Activated naive CD8-positive, alpha-beta T cell treated with anti-CD3 and anti-CD28 coated beads, Interleukin-2, amount 50 U/mL, for 16 hours (primary cell): ENCODE data around the gene EPS8L1.
"Not testable (repeated sequence)": the region's sequence is repeated elsewhere in the genome, so short reads cannot be mapped to it uniquely, and the experiment has no call there.

Experiments
- DNase-seq: peaks from one replicate; pipeline ENCODE4 v3.0.0-alpha.2; 2020; ENCODE audit warnings: low read depth, low spot score

EPS8L1 gene

DNA sequence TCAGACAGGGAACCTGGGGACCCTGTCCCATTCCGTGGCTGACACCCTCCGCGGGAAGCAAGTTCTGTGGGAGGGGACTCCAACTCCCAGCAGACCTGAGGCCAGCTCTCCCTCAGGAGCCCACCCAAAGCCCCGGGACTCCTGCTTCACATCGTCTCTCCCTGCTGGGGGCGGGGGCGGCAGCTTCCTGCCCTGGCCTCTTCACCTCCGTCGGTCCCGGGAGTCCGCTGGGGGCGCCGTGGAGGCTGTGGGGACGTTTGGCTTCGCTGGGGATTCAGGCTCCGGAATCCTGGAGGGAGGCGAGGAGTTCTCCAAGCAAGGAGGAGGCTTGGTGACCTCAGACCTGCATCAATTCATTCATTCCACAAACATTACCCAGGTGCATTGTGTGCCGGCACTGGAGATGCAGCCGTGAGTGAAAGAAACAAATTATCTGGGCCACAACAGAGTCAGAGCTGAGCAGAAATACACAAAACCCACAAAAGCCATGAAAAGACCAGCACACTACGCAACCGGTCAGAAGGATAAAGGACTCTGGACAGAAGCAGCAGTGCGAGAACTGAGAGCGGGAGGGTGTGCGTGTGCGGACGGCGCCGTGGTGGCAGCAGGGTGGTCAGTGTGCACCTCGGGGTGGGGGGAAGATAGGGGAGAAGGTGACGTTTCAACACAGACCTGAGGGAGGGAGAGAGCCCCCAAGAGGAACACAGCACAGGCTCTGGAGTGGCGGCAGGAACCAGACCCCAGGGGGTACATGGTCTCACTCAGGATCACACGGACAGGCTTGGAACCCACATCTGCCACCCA is 19.0 kb downstream of the EPS8L1 start:
- DNase-seq, result no peak

DNA sequence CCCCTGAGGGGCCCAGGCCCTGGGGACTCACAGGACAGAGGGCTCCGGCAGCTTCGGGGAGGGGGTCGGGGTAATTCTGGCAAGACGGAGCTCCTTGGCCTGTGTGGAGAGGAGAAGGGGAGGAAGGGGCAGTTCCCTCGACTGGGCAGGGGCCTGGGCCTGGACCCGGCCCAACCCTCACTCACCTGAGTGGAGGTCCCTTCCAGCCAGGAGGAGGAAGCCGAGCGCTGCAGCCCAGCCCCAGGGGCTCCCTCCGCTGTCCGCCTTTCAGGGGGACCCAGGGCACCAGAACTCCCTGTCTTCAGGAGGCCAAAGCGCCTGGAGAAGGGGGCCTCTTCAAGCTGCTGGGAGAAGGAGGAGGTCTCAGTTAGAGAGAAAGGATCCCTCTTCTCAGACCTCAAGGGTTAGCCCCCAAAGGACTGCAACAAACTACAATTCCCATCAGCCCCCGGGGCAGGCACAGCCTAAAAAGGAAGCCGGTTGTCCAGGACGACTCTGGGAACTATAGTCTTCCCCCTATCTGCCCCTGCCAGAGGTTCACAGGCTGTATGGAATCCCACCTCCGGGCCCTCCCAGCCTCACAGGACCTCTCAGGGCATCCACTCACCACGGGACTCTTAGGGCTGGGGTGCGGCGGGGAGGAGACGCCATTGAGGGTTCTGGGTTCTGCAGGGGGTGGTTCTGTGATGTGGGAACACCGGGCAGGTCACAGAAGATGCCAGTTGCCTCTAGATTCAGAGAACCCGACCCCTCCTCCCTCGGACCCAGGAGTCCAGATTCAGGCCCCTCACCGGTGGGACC is 19.8 kb downstream of the EPS8L1 start:
- DNase-seq, result no peak

DNA sequence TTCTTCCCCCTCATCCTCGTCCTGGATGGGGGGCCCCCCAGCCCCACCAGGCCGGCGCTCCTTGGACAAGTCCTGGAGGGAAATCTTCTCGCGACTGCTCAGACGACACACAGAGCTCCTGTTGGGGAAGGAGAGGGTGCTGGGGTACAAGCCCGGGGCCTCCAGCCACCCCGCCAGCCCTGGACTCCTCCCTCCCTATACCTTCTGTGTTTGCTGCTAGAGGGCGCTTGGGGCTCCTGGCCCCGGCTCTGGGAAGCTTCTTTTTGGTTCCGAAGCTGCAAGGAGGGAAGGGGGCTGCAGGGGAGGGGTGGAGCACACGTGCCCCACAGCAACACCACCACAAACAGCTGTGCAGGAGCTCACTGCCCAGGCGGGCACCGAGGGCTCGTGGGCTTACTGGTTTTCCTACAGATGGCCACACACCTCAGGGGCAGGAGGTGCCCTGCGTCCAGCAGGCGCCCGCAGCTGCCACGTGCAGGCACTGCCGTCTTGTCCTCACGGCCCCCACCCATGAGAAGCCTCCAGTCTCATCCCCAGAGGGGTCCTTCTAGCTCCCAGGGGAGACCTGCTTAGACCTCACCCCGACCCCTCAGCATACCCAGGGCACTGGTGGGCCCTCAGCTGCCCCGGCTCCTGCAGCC is 20.5 kb downstream of the EPS8L1 start:
- no peak for DNase-seq

DNA sequence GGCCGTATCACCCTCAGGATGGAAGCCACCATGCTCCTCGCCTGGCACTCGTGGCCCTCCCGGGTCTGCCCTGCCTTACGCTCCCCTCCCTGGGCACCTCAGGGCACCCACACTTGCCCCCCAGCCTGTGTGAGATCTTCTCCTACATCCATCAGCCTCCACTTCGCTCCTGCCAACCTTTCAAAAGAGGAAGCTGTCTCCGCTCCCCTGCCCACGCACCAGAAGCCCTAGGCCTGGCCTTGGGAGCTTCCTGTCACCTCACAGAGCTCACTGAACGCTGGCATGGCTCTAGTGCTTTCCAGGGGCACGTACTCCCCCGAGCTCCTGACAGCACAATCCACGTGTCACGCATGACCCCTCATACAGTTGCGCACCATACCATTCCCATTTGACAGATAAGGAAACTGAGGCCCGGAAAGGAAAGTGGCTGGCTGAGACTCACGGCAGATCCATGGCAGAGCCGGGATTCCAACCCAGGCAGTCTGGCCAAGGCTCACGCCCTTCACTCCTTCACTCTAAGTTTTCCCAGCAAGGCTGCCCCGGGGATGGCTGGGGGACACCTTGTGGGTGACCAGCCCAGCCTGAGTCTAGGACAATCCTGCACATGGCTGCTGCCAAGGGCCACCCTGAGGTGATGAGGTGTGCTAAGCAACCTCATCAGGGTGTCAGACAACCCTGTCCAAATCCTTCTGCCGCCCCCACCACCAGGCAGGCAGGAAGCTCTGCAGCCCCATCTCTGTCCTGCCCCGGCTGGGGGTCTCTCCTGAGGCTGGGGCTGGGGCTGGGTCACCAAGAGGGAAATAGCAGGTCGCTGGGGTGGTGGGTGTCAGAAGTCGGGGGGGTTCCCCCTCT is 22.4 kb downstream of the EPS8L1 start:
- no peak for DNase-seq

DNA sequence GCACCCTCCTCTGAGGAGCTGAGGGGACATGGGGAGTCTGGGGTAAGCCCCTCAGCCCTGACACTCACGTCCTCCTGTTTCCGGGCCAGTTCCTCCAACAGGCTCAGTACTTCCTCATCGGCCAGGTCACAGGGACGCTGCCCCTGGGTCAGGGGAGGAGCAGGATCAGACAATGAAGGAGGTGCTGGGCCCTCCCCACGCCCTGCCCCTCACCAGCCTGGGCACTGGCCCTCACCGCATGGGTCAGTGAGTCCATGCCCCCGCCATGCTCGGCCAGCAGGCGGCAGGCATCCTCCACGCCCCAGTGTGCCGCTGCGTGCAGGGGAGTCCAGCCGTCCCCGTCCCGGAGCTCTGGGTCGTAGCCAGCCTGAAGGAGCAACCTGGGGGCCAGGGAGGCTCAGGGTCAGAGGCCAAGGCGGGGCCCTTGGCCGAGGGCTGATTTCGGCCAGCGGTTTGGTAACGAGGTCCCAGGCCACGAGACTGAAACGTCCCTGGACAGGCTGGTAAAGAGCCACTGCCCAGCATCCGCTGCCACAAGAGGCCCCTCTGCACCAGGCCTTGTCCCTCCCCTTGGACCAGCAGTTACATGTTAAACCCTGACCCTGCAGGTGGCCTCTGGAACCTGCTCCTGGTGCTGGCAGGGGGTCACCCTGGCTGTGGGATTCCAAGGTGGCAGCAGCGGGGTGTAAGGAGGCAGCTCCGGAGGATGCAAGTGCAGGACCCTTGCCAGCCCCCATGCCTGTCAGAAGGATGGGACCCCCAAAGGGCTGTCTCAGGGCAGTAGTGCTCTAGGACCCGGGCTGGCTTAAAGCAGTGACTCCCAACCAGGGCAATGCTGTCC is 23.3 kb downstream of the EPS8L1 start:
- DNase-seq, result no peak

DNA sequence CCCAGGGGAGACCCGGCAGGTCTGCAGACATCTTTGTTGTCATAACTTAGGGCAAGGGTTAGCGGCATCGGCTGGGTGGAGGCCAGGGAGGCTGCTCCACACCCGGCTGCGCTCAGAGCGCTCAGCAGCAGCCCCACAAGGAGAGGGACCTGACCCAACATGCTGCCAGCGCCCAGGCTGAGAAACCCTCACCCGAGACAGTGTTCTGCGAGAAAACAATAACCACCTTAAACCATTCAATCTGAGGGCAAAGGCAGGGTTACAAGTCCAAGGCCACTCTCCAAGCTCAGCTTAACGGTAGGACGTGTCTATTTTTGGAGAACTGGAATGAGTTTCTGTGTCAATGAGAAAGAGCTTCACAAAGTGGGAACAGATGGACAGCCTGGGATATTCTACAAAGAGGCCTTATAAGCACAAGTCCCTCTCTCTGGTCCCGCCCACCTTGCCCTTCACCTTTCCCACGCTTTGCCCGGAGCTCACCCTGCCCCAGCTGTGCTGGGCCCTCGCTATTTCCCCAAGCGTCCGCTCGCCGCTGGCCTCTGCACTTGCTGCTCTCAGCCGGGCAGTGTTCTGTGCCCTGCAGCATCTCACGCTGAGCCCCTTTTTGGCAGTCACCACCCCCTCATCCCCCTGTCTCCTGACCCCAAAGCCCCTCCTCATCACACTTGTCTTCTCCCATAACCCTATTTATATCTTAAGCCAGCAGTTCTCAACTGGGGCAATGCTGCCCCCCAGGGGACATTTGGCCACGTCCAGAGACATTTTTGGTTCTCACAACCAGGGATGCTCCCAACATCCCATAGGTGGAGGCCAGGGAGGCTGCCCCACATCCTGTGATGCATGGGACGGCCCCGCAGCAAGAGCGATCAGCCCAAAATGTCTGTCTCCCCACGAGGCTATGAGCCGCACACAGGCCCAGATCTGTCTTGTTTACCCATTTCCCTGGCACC is 24.2 kb downstream of the EPS8L1 start:
- no peak for DNase-seq

DNA sequence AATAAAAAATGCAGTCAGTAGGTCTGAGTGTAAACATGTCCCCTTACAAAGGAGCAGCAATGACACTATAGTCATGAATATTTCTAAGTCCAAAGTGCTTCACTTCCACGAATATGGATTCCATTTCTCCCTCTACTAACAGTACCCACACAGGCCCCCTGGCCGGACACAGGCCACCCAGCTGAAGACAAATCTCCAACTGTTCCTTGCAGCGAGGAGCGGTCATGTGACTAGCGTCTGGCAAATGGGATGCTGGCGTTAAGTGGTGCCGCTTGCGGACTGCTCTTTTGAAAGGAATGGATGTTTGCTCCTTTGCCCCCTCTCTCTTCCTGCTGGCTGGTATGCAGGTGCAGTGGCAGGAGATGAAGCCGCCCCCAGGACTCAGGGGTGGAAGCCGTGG is 25.6 kb downstream of the EPS8L1 start:
- no peak for DNase-seq

DNA sequence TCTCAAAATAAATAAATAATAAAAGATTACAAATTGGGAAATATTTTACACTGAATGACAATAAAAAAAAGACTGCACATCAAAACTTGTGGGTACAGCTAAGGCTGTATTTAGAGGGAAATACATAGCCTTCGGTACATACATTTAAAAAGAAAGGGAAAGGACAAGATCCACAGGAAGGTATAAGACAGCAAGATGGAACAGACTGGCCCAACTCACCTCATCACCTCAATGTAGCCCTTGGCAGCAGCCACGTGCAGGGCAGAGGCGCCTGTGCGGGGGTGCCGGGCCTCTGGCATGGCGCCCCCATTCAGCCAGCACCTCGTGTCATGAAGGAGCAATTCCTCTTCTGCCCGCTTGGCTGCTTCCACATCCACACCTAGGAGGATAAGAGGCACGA is 27.5 kb downstream of the EPS8L1 start:
- no peak for DNase-seq

DNA sequence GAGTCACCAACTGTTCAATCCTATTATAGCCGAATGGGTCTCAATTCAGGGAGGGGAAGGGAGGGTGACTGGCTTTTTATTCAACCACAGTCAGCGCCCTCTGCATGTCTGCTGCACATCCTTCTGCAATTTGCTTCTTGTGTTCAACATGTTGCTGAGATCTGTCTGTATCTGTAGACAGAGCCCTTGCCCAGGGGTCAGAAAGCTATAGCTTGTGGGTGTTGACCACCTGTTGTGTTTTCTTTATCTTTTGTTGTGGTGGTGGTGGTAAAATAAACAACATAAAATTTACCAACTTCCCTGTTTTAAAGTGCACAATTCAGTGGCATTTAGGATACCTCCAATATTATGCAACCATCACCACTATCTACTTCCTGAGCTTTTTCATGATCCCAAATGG is 29.6 kb downstream of the EPS8L1 start:
- DNase-seq, result no peak

DNA sequence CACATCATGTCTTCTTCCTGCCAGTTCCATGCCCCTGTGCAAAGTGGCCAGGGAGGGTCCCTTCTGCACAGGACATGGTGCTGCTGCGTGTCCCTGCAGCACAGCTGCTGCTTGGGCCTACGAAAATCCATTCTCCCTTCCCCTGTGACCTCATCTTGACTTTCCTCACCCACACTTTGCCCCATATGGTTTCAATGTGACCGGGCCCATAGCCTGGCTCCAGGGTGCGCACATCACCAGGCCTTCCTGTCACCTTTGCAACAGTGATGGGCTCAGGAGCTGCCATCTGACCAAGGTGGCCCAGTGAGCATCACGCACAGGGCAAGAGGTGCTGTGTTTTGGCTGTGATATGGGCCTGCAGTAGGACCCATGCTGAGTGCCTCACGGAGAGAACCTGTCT is 30.9 kb downstream of the EPS8L1 start:
- no peak for DNase-seq

DNA sequence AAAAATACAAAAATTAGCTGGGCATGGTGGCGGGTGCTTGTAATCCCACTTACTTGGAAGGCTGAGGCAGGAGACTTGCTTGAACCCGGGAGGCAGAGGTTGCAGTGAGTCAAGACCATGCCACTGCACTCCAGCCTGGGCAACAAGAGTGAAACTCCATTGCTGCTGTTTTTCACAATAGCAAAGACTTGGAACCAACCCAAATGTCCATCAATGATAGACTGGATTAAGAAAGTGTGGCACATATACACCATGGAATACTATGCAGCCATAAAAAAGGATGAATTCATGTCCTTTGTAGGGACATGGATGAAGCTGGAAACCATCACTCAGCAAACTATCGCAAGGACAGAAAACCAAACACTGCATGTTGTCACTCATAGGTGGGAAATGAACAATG is 31.6 kb downstream of the EPS8L1 start:
- not testable (repeated sequence) for DNase-seq

DNA sequence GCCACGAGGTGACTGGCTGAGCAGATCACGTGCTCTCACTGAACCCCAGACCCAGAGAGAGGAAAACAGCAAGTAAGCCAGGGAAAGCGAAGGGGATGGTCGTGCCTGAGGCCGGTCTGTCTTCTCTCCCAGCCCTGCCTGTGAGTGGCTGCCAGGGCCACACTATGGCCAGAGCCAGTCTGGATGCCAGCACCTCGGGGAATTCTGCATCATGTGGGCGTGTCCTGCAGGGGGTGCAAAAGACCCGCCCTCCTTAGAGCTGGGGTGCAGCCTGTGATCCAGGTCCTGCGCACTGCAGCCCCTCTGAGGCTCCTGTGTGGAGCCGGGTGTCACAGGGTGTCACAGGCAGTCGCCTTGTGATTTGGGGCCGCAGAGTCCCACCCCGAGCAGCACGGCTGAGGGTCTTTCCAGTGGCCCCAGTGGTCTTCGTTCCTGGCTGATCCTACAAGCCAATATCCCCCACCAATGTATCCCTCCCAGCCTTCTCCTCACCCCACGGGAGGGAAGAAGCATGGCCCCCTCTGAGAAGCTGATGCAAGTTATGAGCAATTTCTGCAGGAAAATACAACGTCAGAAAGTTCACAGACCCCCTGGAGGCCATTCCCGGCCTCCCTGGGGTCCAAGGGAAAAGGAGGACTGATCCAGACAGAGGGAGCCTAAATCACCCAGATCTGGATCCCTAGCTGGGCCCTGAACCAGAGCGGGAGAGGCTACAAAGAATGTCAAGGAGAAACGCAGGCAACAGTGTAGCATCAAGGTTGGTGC is 34.0 kb downstream of the EPS8L1 start:
- no peak for DNase-seq

DNA sequence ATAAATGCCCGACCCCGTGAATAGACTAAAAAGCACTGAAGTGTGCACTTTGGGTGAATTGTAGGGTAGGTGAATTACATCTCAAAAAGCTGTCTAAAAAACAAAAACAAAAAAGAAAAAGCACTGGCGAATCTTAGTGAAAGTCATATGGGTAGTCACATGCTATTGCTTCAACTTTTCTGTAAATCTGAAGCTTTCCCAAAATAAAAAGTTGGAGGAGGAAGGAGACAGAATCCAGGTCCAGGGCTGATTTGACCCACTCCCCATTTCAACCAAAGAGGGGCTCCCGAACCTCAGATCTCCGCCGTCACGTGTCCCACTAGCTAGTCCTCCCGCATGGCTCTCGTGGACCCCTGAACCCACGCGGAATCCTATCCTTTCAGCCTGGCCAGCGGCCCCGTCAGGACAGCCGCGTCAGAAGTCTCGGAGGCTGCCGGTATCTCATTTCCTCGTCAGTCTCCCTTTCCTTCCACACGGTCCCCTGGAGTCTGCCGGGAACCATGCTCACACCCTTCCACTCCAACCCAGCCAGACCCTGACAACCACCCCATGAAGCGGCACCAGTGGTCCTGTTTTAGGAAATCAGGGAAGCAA is 35.7 kb downstream of the EPS8L1 start:
- DNase-seq, result no peak

DNA sequence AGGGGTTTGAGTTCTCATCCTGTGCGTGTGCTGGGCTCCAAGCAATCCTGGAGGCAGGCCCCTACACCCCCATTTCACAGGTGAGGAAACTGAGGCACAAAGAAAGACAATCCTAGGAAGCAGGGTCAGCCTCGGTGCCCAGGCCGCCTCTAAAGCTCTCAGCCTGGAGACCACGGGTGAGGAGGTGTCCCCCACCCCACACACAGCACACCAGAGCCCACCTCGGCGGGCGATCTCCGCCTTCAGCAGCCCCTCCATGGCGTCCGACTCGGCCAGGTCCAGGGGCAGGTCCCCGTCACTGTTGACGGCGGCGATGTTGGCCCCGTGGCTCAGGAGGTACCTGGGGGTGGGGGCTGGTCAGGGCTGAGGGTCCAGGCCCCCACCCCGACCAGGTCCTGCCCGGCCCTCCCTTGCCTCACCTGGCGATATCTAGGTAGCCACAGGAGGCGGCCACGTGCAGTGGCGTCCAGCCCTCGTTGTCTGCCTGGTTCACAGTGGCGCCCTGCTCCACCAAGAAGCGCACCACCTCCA is 36.6 kb downstream of the EPS8L1 start:
- no peak for DNase-seq

DNA sequence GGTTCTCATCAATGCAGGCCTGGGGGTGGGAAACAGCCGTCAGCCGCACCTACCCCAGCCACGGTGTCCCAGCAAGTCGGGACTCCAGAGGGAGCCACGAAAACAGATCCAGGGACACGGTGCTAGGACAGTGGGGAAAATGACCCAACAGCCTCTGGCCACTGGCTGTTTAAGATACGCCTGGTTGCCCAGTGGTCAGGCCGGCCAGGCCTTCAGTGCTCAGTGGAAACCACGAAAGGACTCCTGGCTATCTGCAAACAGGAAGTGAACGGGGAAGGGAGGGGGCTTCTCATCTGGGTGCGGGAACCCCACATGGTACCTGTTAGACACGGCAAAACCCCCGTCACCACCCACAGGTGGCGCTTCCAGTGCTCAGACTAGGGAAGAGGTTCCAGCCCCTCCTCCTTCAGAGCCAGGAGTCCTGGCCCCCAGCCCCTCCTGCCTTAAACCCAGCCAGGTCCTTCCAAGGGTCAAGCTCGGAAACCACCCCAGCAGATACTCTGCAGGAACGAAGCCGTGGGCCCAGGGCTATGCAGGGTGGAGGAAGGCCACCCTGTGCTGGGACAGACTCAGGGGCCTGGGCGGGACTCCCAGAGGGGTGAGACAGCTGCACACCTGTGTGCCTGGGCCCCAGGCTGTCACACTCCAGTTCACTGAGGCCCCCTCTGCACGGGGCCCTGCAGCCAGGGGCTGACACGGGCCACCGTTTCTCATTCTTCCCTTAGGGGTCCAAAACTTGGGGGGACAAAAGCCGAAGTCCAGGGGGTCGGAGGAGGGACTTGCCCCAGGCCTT is 37.3 kb downstream of the EPS8L1 start:
- DNase-seq, result no peak

DNA sequence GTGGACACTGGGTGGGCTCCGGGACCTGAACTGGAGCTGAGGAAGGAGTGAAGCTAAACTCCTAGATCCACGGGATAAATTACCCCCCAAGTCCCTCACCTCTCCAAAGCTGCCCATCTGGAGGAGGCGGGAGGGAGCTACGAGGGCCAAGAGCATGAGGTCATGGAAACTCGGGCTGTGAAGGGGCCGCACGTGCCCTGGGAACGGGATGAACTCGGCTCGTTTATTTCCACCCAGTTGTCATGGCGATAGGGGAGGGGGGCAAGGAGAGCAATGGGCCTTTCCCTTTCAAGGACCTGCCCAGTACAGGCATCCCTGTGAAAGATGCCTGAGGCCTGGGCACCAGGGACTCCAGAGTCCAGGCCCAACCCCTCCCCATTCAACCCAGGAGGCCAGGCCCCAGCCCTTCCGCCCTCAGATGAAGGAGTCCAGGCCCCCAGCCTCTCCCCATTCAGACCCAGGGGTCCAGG is 37.9 kb downstream of the EPS8L1 start:
- no peak for DNase-seq

DNA sequence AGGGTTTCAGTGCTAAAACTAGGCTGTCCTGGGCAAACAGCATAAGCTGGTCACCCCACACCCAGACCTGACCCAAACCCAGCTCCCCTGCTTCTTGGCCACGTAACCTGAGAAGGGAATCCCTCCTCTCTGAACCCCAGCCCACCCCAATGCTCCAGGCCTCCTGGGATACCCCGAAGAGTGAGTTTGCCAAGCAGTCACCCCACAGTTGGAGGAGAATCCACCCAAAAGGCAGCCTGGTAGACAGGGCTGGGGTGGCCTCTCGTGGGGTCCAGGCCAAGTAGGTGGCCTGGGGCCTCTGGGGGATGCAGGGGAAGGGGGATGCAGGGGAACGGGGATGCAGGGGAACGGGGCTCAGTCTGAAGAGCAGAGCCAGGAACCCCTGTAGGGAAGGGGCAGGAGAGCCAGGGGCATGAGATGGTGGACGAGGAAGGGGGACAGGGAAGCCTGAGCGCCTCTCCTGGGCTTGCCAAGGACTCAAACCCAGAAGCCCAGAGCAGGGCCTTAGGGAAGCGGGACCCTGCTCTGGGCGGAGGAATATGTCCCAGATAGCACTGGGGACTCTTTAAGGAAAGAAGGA is 39.0 kb downstream of the EPS8L1 start:
- DNase-seq, result no peak
